Measurements from ENCODE around the gene PRKCE.

- TF ChIP-seq CTCF (IDR thresholded peaks at IDR 0.05), result no peak
- TF ChIP-seq POLR2A (IDR thresholded peaks at IDR 0.05), result no peak
Observed at GRCh38 chr2:46042711-46043110, 391.2 kb downstream of the PRKCE start.

All from body of pancreas (tissue), 4 donors.